HT1080 (cell line): ENCODE data around the gene CYSLTR2. TPM values are rescaled to one million over a fixed set of nuclear protein-coding genes. Genes with fewer than 3 reads are reported as not detected.

Experiments used
- DNase-seq: peaks from one replicate; pipeline ENCODE4 v3.0.0-alpha.2; 2015; ENCODE audit warnings: low read depth
- total RNA-seq: library from RNA; depleted of rRNA; stranded (reverse); fragments of >200 nt; shearing (Covaris generic); gene quantifications from 2 replicates; pipeline ENCODE4 v1.2.3, GENCODE V29; 2014; rRNA removed

The CYSLTR2 gene
- total RNA-seq, 1 experiment from 2014 or later = not detected

DNA sequence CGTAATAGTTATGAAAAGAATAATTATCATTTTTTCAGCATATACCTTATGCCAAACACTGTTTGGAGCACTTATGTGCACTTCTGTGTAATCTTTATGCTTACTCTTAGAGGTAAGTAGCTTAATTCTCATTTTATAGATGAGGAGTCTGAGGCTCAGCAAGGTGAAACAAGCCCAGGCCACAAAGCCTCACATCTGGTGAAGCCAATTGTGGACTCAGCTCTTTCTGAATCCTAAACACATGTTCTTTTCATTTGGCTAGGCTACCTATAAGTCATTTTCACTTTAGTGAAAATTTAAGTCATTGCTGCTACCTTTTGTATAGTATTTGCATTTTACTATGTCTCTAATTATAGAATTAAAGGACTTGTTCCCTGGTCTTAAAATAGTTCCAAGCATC lies 84.0 kb downstream of the CYSLTR2 start:
- no peak for DNase-seq

DNA sequence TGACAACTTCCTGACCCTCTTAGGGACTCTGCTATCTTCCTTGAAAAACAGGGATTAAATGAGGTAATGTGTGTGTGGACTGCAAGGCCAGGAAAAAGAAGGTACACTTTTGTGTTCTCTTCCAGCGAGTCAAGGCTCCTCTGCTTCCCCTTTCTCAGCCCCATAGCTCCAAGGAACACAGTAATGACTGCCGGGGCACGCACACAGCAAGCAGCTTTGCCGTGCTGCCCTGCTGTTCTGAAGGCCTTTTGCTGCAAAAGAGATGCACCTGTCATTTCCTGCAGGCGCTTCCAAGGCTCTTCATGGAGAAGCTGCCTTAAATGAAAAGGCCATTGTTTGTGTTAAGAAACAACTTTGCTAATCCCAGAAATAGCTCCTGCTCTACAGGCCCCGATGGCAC lies 84.6 kb downstream of the CYSLTR2 start:
- DNase-seq = no peak

DNA sequence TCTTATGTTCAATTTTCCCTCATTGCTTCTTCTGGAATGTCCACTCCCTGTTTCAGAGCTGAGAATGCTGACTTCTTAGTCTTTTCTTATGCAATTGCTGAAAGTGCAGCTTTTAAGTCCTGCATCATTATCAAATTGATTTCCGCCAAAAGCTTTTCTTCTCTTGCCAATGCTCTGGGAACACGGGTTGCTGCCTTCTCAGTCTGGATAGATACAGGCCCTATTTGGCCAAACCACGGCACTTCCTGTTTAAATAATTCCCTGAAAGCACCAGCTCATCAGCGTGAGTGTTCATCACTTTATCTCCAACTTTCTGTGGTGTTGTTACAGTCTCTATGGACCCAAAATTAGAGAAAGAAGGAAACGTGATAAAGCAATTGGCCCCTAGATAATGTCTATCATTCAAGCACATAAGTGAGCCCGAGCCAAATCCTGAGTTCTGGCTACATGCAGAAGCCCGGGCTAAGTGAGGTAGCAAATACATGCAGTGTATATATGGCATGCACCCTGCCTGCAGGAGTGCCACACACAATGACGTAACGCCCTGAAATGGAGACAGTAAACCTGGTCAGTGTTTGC lies 85.7 kb downstream of the CYSLTR2 start:
- DNase-seq = no peak

DNA sequence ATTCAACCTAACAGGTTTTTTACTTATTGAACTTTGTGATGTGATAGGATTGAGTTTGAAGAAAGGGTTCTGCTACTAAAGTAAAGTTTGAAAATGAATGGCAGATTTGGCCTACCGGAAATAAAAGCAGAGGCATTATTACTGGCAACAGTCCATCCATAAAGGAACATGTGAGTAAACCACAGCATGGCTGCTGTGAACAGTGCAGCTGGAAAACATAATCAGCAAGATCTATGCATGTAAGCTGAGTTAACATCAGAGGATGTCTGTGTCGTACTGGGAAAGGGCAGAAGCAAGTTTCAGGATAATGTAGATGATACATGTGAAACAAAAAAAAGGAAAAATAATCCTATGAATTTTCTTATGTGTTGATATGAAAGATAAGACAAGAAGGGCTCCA lies 87.6 kb downstream of the CYSLTR2 start:
- no peak for DNase-seq

DNA sequence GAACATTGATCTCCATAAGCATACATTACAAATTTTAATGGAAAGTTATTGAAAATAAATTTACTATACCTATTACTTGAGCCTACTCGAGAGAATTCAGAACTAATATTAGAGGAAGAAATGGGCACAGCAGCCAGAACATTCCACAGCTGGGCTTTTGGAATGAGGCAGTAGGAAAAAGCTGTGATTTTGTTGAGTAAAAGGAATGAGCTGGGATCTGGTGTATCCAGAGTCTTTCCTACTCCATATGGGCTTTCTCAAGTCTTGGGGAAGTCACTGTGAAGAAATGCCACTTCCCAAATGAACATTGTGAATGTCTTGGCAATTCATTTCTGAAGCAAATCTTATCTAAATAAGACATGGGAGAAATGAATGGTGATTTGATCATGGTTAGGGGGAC lies 93.1 kb downstream of the CYSLTR2 start:
- DNase-seq = no peak

DNA sequence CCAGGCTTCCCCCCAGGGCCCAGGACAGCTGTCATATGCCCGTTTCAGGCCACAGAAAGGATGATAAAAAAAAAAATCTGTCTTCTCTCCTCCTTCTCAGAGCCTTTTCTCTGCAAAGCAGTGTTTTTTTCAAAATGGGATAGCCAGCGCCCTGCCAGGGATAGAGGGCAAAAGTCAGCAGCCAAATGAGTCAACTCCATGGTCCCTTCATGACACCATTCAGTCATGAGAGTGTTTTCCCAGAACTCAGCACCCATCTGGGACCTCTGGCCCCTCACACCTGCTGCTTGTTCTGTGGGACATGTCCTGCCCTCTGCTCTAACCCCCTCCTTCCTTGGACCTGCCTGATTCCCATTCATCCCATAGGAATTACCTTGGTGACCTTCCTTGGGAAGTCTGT lies 95.0 kb downstream of the CYSLTR2 start:
- DNase-seq = no peak

DNA sequence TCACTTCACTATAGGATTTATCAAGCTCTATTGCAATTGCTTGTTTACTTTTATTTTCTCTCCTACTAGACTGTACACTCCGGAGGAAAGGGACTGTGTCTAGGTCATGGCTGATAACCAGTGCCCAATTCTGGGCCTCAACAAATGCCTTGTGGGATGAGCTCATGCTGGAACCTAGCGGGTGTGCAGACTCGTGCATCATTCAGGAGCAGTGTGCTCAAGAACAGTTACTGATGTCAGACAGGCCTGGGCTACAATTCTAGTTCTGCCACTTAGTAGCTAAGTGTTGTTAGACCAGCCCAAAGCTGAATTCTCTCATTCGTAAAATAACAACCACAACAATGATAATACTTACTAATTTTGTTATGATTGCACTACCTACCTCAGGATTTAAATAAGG lies 95.4 kb downstream of the CYSLTR2 start:
- peak; percentile 67 for DNase-seq

DNA sequence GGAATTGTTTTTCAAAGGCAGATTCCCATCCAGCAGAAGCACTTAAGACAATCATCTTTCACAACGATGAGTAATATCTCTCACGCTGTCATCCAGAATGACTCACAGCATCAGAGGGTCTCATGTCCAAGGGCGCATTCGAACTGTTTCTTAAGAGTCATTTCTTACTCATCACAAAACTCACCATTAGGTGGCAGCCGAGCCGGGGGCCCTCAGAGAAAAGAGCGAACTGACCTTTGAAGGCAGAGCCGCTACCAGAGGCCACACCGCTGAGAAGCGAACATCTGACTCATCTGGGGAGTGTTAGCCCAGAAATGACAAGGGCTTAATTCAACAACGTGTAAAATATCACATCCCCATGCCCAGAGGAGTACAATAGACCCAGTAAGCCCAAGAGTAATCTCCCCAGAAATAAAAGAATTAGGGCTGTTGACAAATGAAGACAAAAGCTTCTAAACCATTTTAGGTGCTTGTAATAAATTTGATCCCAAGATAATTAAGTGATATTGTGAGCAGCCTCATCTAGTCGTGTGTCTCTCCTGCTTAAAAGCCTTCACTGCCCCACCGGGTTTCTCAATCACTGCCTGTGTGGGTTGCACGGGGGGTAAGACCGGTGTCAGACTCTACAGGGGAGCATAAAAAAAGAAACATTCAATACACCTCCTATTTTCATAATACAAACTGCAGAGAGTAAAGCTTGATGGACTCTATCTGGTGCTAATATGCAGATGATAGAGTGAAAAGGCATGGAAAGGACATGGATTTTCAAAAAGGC lies 96.2 kb downstream of the CYSLTR2 start:
- peak; percentile 99 for DNase-seq

DNA sequence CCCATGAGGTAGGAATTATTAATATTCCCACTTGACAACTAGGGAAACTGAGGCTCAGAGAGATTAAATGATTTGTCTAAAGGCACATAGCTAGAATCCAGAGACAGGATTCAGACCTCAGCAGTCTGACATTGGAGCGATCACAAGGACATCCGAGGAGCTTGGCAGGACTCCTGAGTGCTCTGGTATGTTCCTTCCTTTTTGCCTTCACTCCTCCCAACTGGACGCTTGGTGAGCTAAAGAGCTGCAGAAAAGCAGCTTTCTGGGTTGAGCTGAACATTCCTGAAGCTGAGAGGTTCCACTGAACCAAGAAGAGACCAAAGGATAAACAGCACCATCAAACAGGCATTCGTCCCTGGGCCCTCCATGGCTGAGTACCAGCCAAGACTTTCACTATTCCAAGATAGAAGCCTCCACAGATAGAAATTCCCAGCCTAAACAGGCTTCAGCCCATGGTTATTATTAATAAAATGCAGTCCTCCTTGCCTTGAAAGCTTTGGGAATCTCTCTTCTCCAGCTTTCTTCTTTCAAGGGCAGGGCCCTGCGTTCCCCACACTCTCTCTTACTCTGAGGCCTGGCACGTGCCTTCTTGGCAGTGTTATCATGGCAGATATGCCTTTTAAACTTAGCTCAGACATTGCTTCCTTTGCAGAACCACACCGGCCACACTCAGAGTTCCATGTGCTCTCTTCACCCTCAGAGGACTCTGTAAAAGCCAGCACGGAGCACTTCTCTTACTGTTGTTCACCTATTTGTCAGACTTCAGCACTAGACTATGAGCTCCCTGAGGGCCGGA lies 97.1 kb downstream of the CYSLTR2 start:
- DNase-seq = no peak

DNA sequence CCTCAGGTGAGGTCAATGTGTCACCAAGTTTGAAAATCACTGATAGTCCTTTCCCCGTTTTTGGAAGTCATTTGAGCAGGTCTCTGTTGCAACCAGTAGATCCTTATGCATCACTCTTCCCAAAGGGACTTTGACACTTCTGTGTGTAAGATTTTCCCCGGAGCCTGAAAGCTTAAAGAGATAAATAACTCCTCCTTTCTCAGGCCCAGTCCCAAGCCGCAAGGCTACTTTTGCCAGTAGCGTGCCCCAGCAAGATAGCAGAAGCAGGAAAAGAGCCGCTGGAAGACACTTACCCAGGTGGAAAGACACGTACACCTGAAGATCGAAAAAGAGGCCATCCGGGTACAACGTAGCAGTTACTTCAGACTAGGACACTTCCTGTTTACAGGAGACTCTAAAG lies 106.9 kb downstream of the CYSLTR2 start:
- DNase-seq = no peak

Other genes with a start within 250 kb of the CYSLTR2 start
- gene LPAR6, start 240.8 kb upstream of the CYSLTR2 start, total RNA-seq = not detected in 2 replicates
- 2.0 and 2.6 TPM in 2 replicates for gene RCBTB2, start 120.8 kb upstream of the CYSLTR2 start, total RNA-seq